Natural killer cell (primary cell): ENCODE measurements around the gene FAM168B. TPM values are rescaled to one million over a fixed set of nuclear protein-coding genes. Genes with fewer than 3 reads are reported as not detected.
A peak's percentile ranks its signal among the peaks of the same experiment; 100 is the strongest.
"Not testable (repeated sequence)": the region's sequence is repeated elsewhere in the genome, so short reads cannot be mapped to it uniquely, and the experiment has no call there.

Experiments
- ATAC-seq, 3 donors: fragments of 150-1000 bp in 2 of 3; fragments of 200-7000 bp in 1 of 3; cut with Tn5 transposase; 1 replicate in 1 of 3; 2 replicates in 2 of 3; pipeline ENCODE4 v1.10.0; 2021; ENCODE audit warnings: mild to moderate bottlenecking in 2 of 3, moderate library complexity in 2 of 3
- DNase-seq, 2 donors: peaks; one replicate each; pipeline versions ENCODE4 v3.0.0 to v3.0.0-alpha.2; 2013 to 2021; ENCODE audit warnings: mixed read lengths in 1 of 2
- H3K27ac ChIP-seq: one replicate; pipeline ENCODE4 v1.5.1; 2013; ENCODE audit warnings: mild to moderate bottlenecking, low read length
- H3K27me3 ChIP-seq: one replicate; pipeline ENCODE4 v1.6.1; 2013; ENCODE audit warnings: low read length; ENCODE audit not compliant: control insufficient read depth, insufficient read depth
- H3K36me3 ChIP-seq: one replicate; pipeline ENCODE4 v1.6.1; 2013; ENCODE audit warnings: low read length; ENCODE audit not compliant: control insufficient read depth, insufficient read depth
- H3K4me1 ChIP-seq: one replicate; pipeline ENCODE4 v1.6.1; 2013; ENCODE audit warnings: low read length; ENCODE audit not compliant: control insufficient read depth, insufficient read depth
- H3K4me3 ChIP-seq: one replicate; pipeline ENCODE4 v1.5.1; 2013; ENCODE audit warnings: low read length
- H3K9me3 ChIP-seq: one replicate; pipeline ENCODE4 v1.6.1; 2013; ENCODE audit warnings: low read length; ENCODE audit not compliant: control insufficient read depth, insufficient read depth
- H3K27ac Mint-ChIP-seq, 2 donors: one replicate each; pipeline ENCODE4 v1.8.0; 2022; ENCODE audit warnings: mild to moderate bottlenecking in 2 of 2, mixed read lengths in 2 of 2, moderate library complexity in 1 of 2
- H3K27me3 Mint-ChIP-seq, 2 donors: one replicate each; pipeline ENCODE4 v1.8.0; 2022; ENCODE audit warnings: low read depth in 2 of 2, mixed read lengths in 2 of 2
- H3K36me3 Mint-ChIP-seq: one replicate; pipeline ENCODE4 v1.8.0; 2022; ENCODE audit warnings: mixed read lengths
- H3K4me1 Mint-ChIP-seq, 2 donors: one replicate each; pipeline ENCODE4 v1.8.0; 2022; ENCODE audit warnings: mixed read lengths in 2 of 2
- H3K4me3 Mint-ChIP-seq: one replicate; pipeline ENCODE4 v1.8.0; 2022; ENCODE audit warnings: mild to moderate bottlenecking, moderate library complexity, mixed read lengths
- H3K9me3 Mint-ChIP-seq, 2 donors: one replicate each; pipeline ENCODE4 v1.8.0; 2022; ENCODE audit warnings: mixed read lengths in 2 of 2
- CTCF ChIP-seq: fragments of 200-600 bp; IDR thresholded peaks from one replicate; pipeline ENCODE4 v1.8.0; 2022; ENCODE audit warnings: antibody characterized with exemption
- WGBS: methylation state at CpG from one replicate; pipeline ENCODE4 v1.1.7; 2013; ENCODE audit warnings: missing lambda C conversion rate; ENCODE audit not compliant: insufficient coverage; 5-methylcytosine and 5-hydroxymethylcytosine counted together
- intact Hi-C: fragments of 100-400 bp; cut with micrococcal nuclease; formaldehyde crosslinking; loops from one replicate; pipeline ENCODE4 v1.14.2; 2022
- total RNA-seq, 4 donors: library from RNA; stranded (reverse); fragments of 120-200 nt in 1 of 4; gene quantifications; one replicate each; pipeline versions ENCODE4 v1.2.3 to v1.2.4, GENCODE V29; 2013 to 2022

Gene FAM168B
- total RNA-seq, 3 donors from 2014 or later (not counting 1 experiment from before 2014, with no cell fraction given): 56.0 to 70.7 (median 65.3) TPM

GRCh38 chr2:131077182-131077846 lies 15.9 kb downstream of the FAM168B start:
- peaks cover 15% of the 10 kb centered on the region for H3K4me1 ChIP-seq
- no peaks in the 10 kb centered on the region for H3K9me3 ChIP-seq
- H3K27ac ChIP-seq: no peak overlapping the region
- no peaks in the 10 kb centered on the region for H3K27me3 Mint-ChIP-seq
- no peak overlapping the region for H3K4me3 Mint-ChIP-seq
- H3K9me3 Mint-ChIP-seq: no peaks in the 10 kb centered on the region
- TF ChIP-seq CTCF: no peak
- H3K36me3 ChIP-seq: peaks cover 74% of the 10 kb centered on the region
- intact Hi-C loops: no loop called here
- H3K4me3 ChIP-seq: no peak overlapping the region
- peaks cover 51 to 59% of the 10 kb centered on the region in 2 donors for H3K4me1 Mint-ChIP-seq
- ATAC-seq (no peak), DNase-seq (no peak)
- no peak overlapping the region for H3K27ac Mint-ChIP-seq
- 97% methylated on average over 10 of the region's 11 CpGs for WGBS
- no peaks in the 10 kb centered on the region for H3K27me3 ChIP-seq
- H3K36me3 Mint-ChIP-seq: peaks cover 23% of the 10 kb centered on the region

DNA sequence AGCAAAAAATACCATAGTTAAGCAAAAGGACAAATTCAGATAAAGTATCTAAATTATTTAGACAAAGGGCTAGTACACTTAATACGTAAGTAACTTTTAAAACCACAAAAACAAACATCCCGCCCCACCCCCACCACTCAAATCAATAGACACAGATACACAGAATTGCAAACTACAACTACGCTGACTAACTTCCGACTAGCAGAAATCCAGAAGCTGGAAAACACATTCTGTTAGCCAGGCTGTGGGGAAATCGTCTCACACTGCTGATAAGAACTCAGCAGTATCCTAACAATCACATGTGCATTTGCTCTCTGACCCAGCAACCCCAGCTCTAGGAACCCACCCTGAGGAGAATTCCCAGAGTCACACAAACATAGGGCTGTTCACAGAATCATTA lies 16.6 kb downstream of the FAM168B start:
- no peak overlapping the region for H3K27ac Mint-ChIP-seq
- peaks cover 70% of the 10 kb centered on the region for H3K36me3 ChIP-seq
- TF ChIP-seq CTCF: no peak
- DNase-seq (no peak), ATAC-seq (no peak)
- H3K9me3 ChIP-seq: no peaks in the 10 kb centered on the region
- H3K4me1 ChIP-seq: peaks cover 15% of the 10 kb centered on the region
- no peak overlapping the region for H3K4me3 ChIP-seq
- intact Hi-C loops: no loop called here
- H3K27me3 ChIP-seq: no peaks in the 10 kb centered on the region
- H3K27me3 Mint-ChIP-seq: no peaks in the 10 kb centered on the region
- 90% methylated on average over 5 of the region's 5 CpGs for WGBS
- H3K4me1 Mint-ChIP-seq: peaks cover 50 to 55% of the 10 kb centered on the region in 2 donors
- H3K4me3 Mint-ChIP-seq: no peak overlapping the region
- H3K27ac ChIP-seq: no peak overlapping the region
- H3K9me3 Mint-ChIP-seq: no peaks in the 10 kb centered on the region
- peaks cover 23% of the 10 kb centered on the region for H3K36me3 Mint-ChIP-seq

GRCh38 chr2:131075578-131075977 lies 17.7 kb downstream of the FAM168B start:
- H3K9me3 ChIP-seq, H3K9me3 Mint-ChIP-seq, ATAC-seq, H3K27me3 Mint-ChIP-seq, H3K4me3 ChIP-seq, intact Hi-C loops, DNase-seq, H3K27ac Mint-ChIP-seq, H3K27ac ChIP-seq, H3K4me3 Mint-ChIP-seq, H3K27me3 ChIP-seq: not testable (repeated sequence)
- peaks cover 72% of the 10 kb centered on the region for H3K36me3 ChIP-seq
- peaks cover 15% of the 10 kb centered on the region for H3K4me1 ChIP-seq
- peaks cover 42 to 52% of the 10 kb centered on the region in 2 donors for H3K4me1 Mint-ChIP-seq
- H3K36me3 Mint-ChIP-seq: peaks cover 23% of the 10 kb centered on the region
- WGBS: 98% methylated on average over 15 of the region's 15 CpGs

GRCh38 chr2:131068172-131068571 lies 25.1 kb downstream of the FAM168B start:
- H3K36me3 Mint-ChIP-seq, intact Hi-C loops, ATAC-seq, H3K9me3 ChIP-seq, H3K4me1 ChIP-seq, H3K27me3 ChIP-seq, DNase-seq, H3K4me3 Mint-ChIP-seq, H3K27me3 Mint-ChIP-seq, H3K27ac ChIP-seq, H3K9me3 Mint-ChIP-seq, H3K4me3 ChIP-seq: not testable (repeated sequence)
- H3K27ac Mint-ChIP-seq: peak overlapping the region in 1 of 2 donors; percentile 39
- 97% methylated on average over 6 of the region's 6 CpGs for WGBS
- H3K4me1 Mint-ChIP-seq: peaks cover 28 to 49% of the 10 kb centered on the region in 2 donors
- peaks cover 32% of the 10 kb centered on the region for H3K36me3 ChIP-seq
